Measurements from ENCODE around the gene SBF2.

Gene SBF2

GRCh38 chr11:10012068-10012467 is 282.0 kb downstream of the SBF2 start:
- H3K18ac ChIP-seq (ENCODE audit: low read length): no peak overlapping the region
- no peak overlapping the region for H2AFZ ChIP-seq (ENCODE audit: low read length)
- H2BK120ac ChIP-seq (ENCODE audit: low read depth, low read length): no peak overlapping the region
- no peaks in the 10 kb centered on the region for H3K27me3 ChIP-seq (ENCODE audit: control insufficient read depth in 3 of 3, insufficient read depth in 3 of 3, low read depth in 1 of 3, low read length in 3 of 3)
- no peak overlapping the region for H3K9ac ChIP-seq (ENCODE audit: low read depth, low read length, poor library complexity)
- H4K8ac ChIP-seq (ENCODE audit: low read depth, low read length): no peak overlapping the region
- no peak overlapping the region for H2BK12ac ChIP-seq (ENCODE audit: low read length)
- DNase-seq (ENCODE audit: low spot score): no peak
- no peak overlapping the region for H3K23ac ChIP-seq (ENCODE audit: low read depth, low read length, poor library complexity)
- no CpG with 5 or more reads among the region's 3 CpGs for WGBS, 2 donors (ENCODE audit: extremely low coverage in 2 of 2, insufficient read length in 2 of 2, insufficient replicate concordance in 1 of 2)
- no peak overlapping the region for H2AK5ac ChIP-seq (ENCODE audit: low read depth, low read length)
- no peak overlapping the region for H3K4me2 ChIP-seq (ENCODE audit: insufficient read depth, low read length, poor library complexity, severe bottlenecking)
- no peaks in the 10 kb centered on the region for H3K36me3 ChIP-seq (replicated peaks in 1 of 2; ENCODE audit: control insufficient read depth in 2 of 2, insufficient read depth in 2 of 2, low read length in 2 of 2)
- H2BK5ac ChIP-seq (ENCODE audit: low read length): no peak overlapping the region
- peaks cover 6 to 29% of the 10 kb centered on the region in 2 donors for H3K9me3 ChIP-seq (replicated peaks in 1 of 2; ENCODE audit: control insufficient read depth in 2 of 2, insufficient read depth in 1 of 2, low read depth in 1 of 2, low read length in 2 of 2)
- H3K14ac ChIP-seq (ENCODE audit: low read length): no peak overlapping the region
- H2BK15ac ChIP-seq (ENCODE audit: low read length): no peak overlapping the region
- H3K27ac ChIP-seq (replicated peaks; ENCODE audit: low read length): no peak overlapping the region
- no peak overlapping the region for H3K4me3 ChIP-seq (ENCODE audit: low read length in 2 of 2)
- no peak overlapping the region for H4K91ac ChIP-seq (ENCODE audit: low read depth, low read length, poor library complexity)
- no peaks in the 10 kb centered on the region for H3K4me1 ChIP-seq (ENCODE audit: control insufficient read depth in 2 of 2, insufficient read depth in 1 of 2, low read depth in 1 of 2, low read length in 2 of 2)
- H3K79me1 ChIP-seq (ENCODE audit: low read depth, low read length): no peaks in the 10 kb centered on the region
- H3K4ac ChIP-seq (ENCODE audit: low read length): no peak overlapping the region

DNA sequence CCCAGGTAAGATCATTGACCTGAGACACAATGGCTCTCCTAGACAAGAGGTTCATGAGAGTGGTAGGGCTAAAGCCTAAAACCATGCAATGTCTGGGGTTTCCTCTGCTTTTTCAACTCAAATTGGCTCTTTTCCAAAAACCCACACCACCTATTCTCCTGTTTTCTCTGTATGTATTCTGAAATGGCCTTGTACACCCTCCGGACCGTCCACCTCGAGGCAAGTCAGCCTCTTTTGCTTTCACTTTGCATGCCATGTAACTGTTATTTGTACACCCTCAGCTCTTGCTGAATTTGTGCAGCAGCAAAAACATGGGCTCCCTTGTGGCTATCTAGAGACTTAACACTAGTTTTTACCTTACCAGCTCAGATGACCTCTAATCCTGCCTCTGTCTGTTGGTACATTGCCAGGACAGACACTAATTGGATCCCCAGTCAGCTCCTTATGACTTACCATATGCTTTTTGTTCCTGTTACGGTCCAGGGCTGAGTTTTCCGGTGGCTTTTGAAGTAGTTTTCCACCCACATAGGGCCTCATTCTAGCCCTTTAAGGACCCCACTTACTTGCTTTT is 288.0 kb downstream of the SBF2 start:
- Histone ChIP-seq H3K18ac (ENCODE audit: low read length) (no peak overlapping the region), H3K27me3 (ENCODE audit: control insufficient read depth in 3 of 3, insufficient read depth in 3 of 3, low read depth in 1 of 3, low read length in 3 of 3) (no peaks in the 10 kb centered on the region), H3K4me1 (ENCODE audit: control insufficient read depth in 2 of 2, insufficient read depth in 1 of 2, low read depth in 1 of 2, low read length in 2 of 2) (no peaks in the 10 kb centered on the region), H3K9ac (ENCODE audit: low read depth, low read length, poor library complexity) (no peak overlapping the region), H2BK5ac (ENCODE audit: low read length) (no peak overlapping the region), H2BK15ac (ENCODE audit: low read length) (no peak overlapping the region), H3K4me2 (ENCODE audit: insufficient read depth, low read length, poor library complexity, severe bottlenecking) (no peak overlapping the region), H4K8ac (ENCODE audit: low read depth, low read length) (no peak overlapping the region), H3K79me1 (ENCODE audit: low read depth, low read length) (no peaks in the 10 kb centered on the region), H2BK12ac (ENCODE audit: low read length) (no peak overlapping the region), H4K91ac (ENCODE audit: low read depth, low read length, poor library complexity) (no peak overlapping the region), H3K36me3 (replicated peaks in 1 of 2; ENCODE audit: control insufficient read depth in 2 of 2, insufficient read depth in 2 of 2, low read length in 2 of 2) (no peaks in the 10 kb centered on the region), H3K14ac (ENCODE audit: low read length) (no peak overlapping the region), H3K4me3 (ENCODE audit: low read length in 2 of 2) (no peak overlapping the region), H3K4ac (ENCODE audit: low read length) (no peak overlapping the region), H2AFZ (ENCODE audit: low read length) (no peak overlapping the region), H3K27ac (replicated peaks; ENCODE audit: low read length) (no peak overlapping the region), H3K23ac (ENCODE audit: low read depth, low read length, poor library complexity) (no peak overlapping the region), H3K9me3 (replicated peaks in 1 of 2; ENCODE audit: control insufficient read depth in 2 of 2, insufficient read depth in 1 of 2, low read depth in 1 of 2, low read length in 2 of 2) (peaks cover 6 to 21% of the 10 kb centered on the region in 2 donors), H2BK120ac (ENCODE audit: low read depth, low read length) (no peak overlapping the region), H2AK5ac (ENCODE audit: low read depth, low read length) (no peak overlapping the region)
- no CpG with 5 or more reads among the region's 5 CpGs for WGBS, 2 donors (ENCODE audit: extremely low coverage in 2 of 2, insufficient read length in 2 of 2, insufficient replicate concordance in 1 of 2)
- DNase-seq (ENCODE audit: low spot score): no peak

GRCh38 chr11:10004526-10005113 is 289.4 kb downstream of the SBF2 start:
- no peak overlapping the region for H3K27ac ChIP-seq (replicated peaks; ENCODE audit: low read length)

DNA sequence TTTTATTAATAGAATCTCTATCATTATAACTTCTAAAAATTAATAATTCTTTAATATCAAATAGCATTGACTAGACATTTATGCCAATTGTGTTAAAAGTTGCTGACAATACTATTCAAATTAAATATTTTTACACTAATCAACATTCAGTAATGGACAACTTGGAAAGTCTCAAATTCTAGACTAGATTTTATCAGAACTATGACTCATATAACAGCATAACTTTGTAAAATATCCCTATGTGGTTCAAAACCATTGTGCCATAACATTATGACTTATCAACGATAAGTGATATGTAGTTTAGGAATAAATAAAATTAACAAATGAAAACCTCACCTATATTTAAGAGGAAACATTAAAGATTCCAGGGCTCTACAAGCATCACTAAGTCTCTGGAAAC is 291.8 kb downstream of the SBF2 start:
- Histone ChIP-seq H4K8ac (ENCODE audit: low read depth, low read length) (no peak overlapping the region), H3K23ac (ENCODE audit: low read depth, low read length, poor library complexity) (no peak overlapping the region), H2BK12ac (ENCODE audit: low read length) (no peak overlapping the region), H3K4me3 (ENCODE audit: low read length in 2 of 2) (no peak overlapping the region), H2AFZ (ENCODE audit: low read length) (no peak overlapping the region), H3K27me3 (ENCODE audit: control insufficient read depth in 3 of 3, insufficient read depth in 3 of 3, low read depth in 1 of 3, low read length in 3 of 3) (no peaks in the 10 kb centered on the region), H3K9ac (ENCODE audit: low read depth, low read length, poor library complexity) (no peak overlapping the region), H3K27ac (replicated peaks; ENCODE audit: low read length) (no peak overlapping the region), H3K14ac (ENCODE audit: low read length) (no peak overlapping the region), H2BK15ac (ENCODE audit: low read length) (no peak overlapping the region), H3K4me2 (ENCODE audit: insufficient read depth, low read length, poor library complexity, severe bottlenecking) (no peak overlapping the region), H3K36me3 (replicated peaks in 1 of 2; ENCODE audit: control insufficient read depth in 2 of 2, insufficient read depth in 2 of 2, low read length in 2 of 2) (peaks cover 2 to 12% of the 10 kb centered on the region in 2 donors), H3K4ac (ENCODE audit: low read length) (no peak overlapping the region), H3K79me1 (ENCODE audit: low read depth, low read length) (no peaks in the 10 kb centered on the region), H2BK120ac (ENCODE audit: low read depth, low read length) (no peak overlapping the region), H2BK5ac (ENCODE audit: low read length) (no peak overlapping the region), H3K4me1 (ENCODE audit: control insufficient read depth in 2 of 2, insufficient read depth in 1 of 2, low read depth in 1 of 2, low read length in 2 of 2) (no peaks in the 10 kb centered on the region), H2AK5ac (ENCODE audit: low read depth, low read length) (no peak overlapping the region), H4K91ac (ENCODE audit: low read depth, low read length, poor library complexity) (no peak overlapping the region), H3K9me3 (replicated peaks in 1 of 2; ENCODE audit: control insufficient read depth in 2 of 2, insufficient read depth in 1 of 2, low read depth in 1 of 2, low read length in 2 of 2) (peaks cover 0 to 8% of the 10 kb centered on the region in 2 donors), H3K18ac (ENCODE audit: low read length) (no peak overlapping the region)
- no CpG with 5 or more reads among the region's 1 CpG for WGBS, 2 donors (ENCODE audit: extremely low coverage in 2 of 2, insufficient read length in 2 of 2, insufficient replicate concordance in 1 of 2)
- no peak for DNase-seq (ENCODE audit: low spot score)

More at GRCh38 chr11:10004526-10005113, 289.4 kb downstream of the SBF2 start:
- Histone ChIP-seq H3K23ac (ENCODE audit: low read depth, low read length, poor library complexity) (no peak overlapping the region), H4K8ac (ENCODE audit: low read depth, low read length) (no peak overlapping the region), H3K79me1 (ENCODE audit: low read depth, low read length) (no peaks in the 10 kb centered on the region), H3K14ac (ENCODE audit: low read length) (no peak overlapping the region), H4K91ac (ENCODE audit: low read depth, low read length, poor library complexity) (no peak overlapping the region), H2BK5ac (ENCODE audit: low read length) (no peak overlapping the region), H3K4ac (ENCODE audit: low read length) (no peak overlapping the region), H2BK12ac (ENCODE audit: low read length) (no peak overlapping the region), H3K4me1 (ENCODE audit: control insufficient read depth in 2 of 2, insufficient read depth in 1 of 2, low read depth in 1 of 2, low read length in 2 of 2) (no peaks in the 10 kb centered on the region), H2AK5ac (ENCODE audit: low read depth, low read length) (no peak overlapping the region), H3K9me3 (replicated peaks in 1 of 2; ENCODE audit: control insufficient read depth in 2 of 2, insufficient read depth in 1 of 2, low read depth in 1 of 2, low read length in 2 of 2) (peaks cover 6 to 21% of the 10 kb centered on the region in 2 donors), H3K9ac (ENCODE audit: low read depth, low read length, poor library complexity) (no peak overlapping the region), H2BK15ac (ENCODE audit: low read length) (no peak overlapping the region), H3K4me2 (ENCODE audit: insufficient read depth, low read length, poor library complexity, severe bottlenecking) (no peak overlapping the region), H3K36me3 (replicated peaks in 1 of 2; ENCODE audit: control insufficient read depth in 2 of 2, insufficient read depth in 2 of 2, low read length in 2 of 2) (no peaks in the 10 kb centered on the region), H2AFZ (ENCODE audit: low read length) (no peak overlapping the region), H2BK120ac (ENCODE audit: low read depth, low read length) (no peak overlapping the region), H3K18ac (ENCODE audit: low read length) (no peak overlapping the region), H3K4me3 (ENCODE audit: low read length in 2 of 2) (no peak overlapping the region), H3K27me3 (ENCODE audit: control insufficient read depth in 3 of 3, insufficient read depth in 3 of 3, low read depth in 1 of 3, low read length in 3 of 3) (no peaks in the 10 kb centered on the region)
- WGBS, 2 donors (ENCODE audit: extremely low coverage in 2 of 2, insufficient read length in 2 of 2, insufficient replicate concordance in 1 of 2): no CpG with 5 or more reads among the region's 1 CpG
- no peak for DNase-seq (ENCODE audit: low spot score)
